Measurements from ENCODE around the gene CYP17A1.

The CYP17A1 gene

DNA sequence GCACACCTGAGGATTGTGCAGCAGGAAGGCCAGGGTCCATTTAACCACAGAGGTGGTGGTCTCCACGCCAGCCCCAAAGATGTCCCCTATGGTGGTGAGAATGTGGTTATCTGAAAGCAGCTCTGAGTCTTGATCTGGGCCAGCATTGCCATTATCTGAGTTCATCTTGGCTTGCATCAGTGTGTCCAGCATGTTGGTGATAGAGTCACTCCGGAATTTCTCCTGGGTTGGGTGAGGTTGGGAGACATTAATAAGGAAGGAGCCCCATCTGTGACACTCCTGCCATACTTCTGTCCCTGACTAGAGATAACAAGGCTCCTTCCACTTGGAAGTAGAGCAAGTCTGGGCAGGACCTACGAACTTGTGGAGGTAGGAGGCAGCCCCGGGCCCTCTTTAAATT is 4.2 kb downstream of the CYP17A1 start:
- TF ChIP-seq, protein P1, sequence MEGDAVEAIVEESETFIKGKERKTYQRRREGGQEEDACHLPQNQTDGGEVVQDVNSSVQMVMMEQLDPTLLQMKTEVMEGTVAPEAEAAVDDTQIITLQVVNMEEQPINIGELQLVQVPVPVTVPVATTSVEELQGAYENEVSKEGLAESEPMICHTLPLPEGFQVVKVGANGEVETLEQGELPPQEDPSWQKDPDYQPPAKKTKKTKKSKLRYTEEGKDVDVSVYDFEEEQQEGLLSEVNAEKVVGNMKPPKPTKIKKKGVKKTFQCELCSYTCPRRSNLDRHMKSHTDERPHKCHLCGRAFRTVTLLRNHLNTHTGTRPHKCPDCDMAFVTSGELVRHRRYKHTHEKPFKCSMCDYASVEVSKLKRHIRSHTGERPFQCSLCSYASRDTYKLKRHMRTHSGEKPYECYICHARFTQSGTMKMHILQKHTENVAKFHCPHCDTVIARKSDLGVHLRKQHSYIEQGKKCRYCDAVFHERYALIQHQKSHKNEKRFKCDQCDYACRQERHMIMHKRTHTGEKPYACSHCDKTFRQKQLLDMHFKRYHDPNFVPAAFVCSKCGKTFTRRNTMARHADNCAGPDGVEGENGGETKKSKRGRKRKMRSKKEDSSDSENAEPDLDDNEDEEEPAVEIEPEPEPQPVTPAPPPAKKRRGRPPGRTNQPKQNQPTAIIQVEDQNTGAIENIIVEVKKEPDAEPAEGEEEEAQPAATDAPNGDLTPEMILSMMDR (IDR thresholded peaks at IDR 0.05; ENCODE audit: insufficient read depth, low read depth, low read length, missing control alignments): no peak
- H3K4me3 ChIP-seq (ENCODE audit: low read depth, low read length): no peak overlapping the region
- no peak for DNase-seq (ENCODE audit: low read depth)

DNA sequence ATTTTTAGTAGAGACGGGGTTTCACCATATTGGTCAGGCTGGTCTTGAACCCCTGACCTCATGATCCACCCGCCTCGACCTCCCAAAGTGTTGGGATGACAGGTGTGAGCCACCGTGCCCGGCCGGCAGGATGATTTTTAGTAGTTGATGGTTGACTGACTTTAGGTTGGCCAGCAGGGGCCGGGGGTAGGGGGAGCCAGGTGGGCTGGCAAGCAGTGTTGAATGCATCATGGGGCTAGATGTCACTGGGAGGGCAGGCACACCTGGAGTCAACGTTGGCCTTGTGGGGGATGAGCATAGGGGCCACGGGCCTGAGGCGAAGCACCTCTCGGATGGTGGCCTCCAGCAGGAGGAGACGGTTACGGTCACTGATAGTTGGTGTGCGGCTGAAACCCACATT is 5.0 kb downstream of the CYP17A1 start:
- TF ChIP-seq, protein P1 (IDR thresholded peaks at IDR 0.05; ENCODE audit: insufficient read depth, low read depth, low read length, missing control alignments): no peak
- DNase-seq (ENCODE audit: low read depth): no peak
- no peak overlapping the region for H3K4me3 ChIP-seq (ENCODE audit: low read depth, low read length)

DNA sequence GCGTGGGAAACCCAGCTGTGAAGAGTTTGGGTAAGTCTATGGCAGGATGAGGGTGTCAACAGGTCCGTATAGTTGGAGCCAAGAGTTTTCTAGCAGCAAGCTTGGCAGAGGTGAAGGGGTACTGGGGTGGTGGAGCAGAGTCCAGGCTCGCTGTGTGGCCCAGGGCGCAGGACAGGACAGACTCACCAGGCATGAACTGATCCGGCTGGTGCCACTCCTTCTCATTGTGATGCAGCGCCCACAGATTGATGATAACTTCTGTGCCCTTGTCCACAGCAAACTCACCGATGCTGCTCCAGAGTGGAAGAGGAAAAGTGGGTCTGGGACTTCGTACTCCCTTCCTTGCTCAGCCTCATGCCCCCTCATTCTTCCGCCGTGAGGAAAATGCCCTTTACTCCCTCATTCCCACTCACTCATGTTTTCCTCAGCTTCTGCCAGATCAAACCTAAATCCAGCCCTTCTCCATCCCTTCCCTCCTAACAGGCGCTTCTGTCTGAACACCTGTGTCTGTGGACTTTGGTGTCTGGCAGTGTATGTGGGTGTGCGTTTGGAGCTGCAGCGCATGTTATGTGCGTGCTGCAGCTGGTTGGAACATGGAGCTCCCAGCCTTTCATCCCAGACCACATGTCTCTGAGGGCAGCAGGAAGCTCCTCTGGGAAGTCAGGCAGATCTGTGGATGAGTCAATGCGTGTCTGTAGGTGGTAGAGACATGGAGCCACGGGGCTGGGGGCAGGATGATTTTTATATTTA is 5.7 kb downstream of the CYP17A1 start:
- no peak overlapping the region for H3K4me3 ChIP-seq (ENCODE audit: low read depth, low read length)
- TF ChIP-seq, protein P1 (IDR thresholded peaks at IDR 0.05; ENCODE audit: insufficient read depth, low read depth, low read length, missing control alignments): no peak
- no peak for DNase-seq (ENCODE audit: low read depth)

DNA sequence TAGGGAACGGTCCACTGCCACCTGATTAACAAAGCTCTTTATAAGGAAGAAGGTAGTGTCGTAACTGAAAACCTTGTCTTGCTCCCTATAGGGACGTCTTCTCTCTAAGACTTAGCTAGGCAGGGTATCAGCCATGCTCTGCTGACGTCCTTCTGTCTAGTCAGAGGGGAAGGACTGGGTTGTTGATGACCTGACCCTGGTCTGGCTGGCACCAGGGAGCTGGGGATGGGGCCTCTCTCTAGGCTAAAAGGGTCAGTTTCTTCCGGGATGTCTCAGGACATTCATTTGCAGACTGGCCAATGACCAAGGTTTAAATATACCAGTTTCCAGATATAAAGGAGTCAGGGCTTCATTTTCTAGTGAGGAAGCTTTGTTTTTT is 9.6 kb downstream of the CYP17A1 start:
- DNase-seq (ENCODE audit: low read depth): no peak
- no peak overlapping the region for H3K4me3 ChIP-seq (ENCODE audit: low read depth, low read length)
- TF ChIP-seq, protein P1 (IDR thresholded peaks at IDR 0.05; ENCODE audit: insufficient read depth, low read depth, low read length, missing control alignments): no peak

GRCh38 chr10:102826148-102826796 is 10.9 kb downstream of the CYP17A1 start:
- DNase-seq (ENCODE audit: low read depth): no peak
- TF ChIP-seq, protein P1 (IDR thresholded peaks at IDR 0.05; ENCODE audit: insufficient read depth, low read depth, low read length, missing control alignments): no peak
- H3K4me3 ChIP-seq (ENCODE audit: low read depth, low read length): no peak overlapping the region

- H3K4me3 ChIP-seq (ENCODE audit: low read depth, low read length): no peak overlapping the region
- TF ChIP-seq, protein P1 (IDR thresholded peaks at IDR 0.05; ENCODE audit: insufficient read depth, low read depth, low read length, missing control alignments): no peak
- DNase-seq (ENCODE audit: low read depth): no peak
Observed at GRCh38 chr10:102824664-102825063, 12.5 kb downstream of the CYP17A1 start.
